HEK293 (cell line): ENCODE results near the gene ATP10D.
"Not testable (repeated sequence)": the region's sequence is repeated elsewhere in the genome, so short reads cannot be mapped to it uniquely, and the experiment has no call there.

Source experiments
- CTCF ChIA-PET: fragments of 350-600 bp; formaldehyde crosslinking; extraction: SDS; loops from one replicate; lab custom pipeline; 2021; ENCODE audit warnings: antibody characterized with exemption; lab: Yijun Ruan, JAX
- POLR2A ChIA-PET: fragments of 300-600 bp; formaldehyde crosslinking; extraction: SDS; loops from one replicate; lab custom pipeline; 2020; ENCODE audit warnings: antibody characterized with exemption, inconsistent platforms; lab: Yijun Ruan, JAX
- H3K27ac ChIP-seq: fragments of 200-500 bp; sonication (Bioruptor generic); 2 replicates; pipeline ENCODE4 v1.5.1; 2014; ENCODE audit warnings: low read depth, low read length, control low read depth, inconsistent platforms; ENCODE audit errors: extremely low read depth
- H3K36me3 ChIP-seq, 2 experiments: fragments of 200-500 bp in 1 of 2; sonication (Bioruptor generic) in 1 of 2; 1 replicate in 1 of 2; 2 replicates in 1 of 2; pipeline ENCODE4 v1.5.1; 2014 to 2017; ENCODE audit warnings: inconsistent platforms in 2 of 2, low read length in 2 of 2; ENCODE audit not compliant: control insufficient read depth in 2 of 2, insufficient read depth in 1 of 2
- H3K4me1 ChIP-seq: fragments of 200-500 bp; sonication (Bioruptor generic); 2 replicates; pipeline ENCODE4 v1.5.1; 2014; ENCODE audit warnings: mild to moderate bottlenecking, low read length, inconsistent platforms; ENCODE audit not compliant: control insufficient read depth, insufficient read depth
- H3K4me3 ChIP-seq: 2 replicates; pipeline ENCODE4 v1.5.1; 2011; ENCODE audit warnings: low read depth, mild to moderate bottlenecking, control low read depth, low read length, moderate library complexity
- H3K9me3 ChIP-seq: fragments of 200-500 bp; sonication (Bioruptor generic); 2 replicates; pipeline ENCODE4 v1.5.1; 2014; ENCODE audit warnings: low read depth, low read length, inconsistent platforms; ENCODE audit not compliant: control insufficient read depth, insufficient read depth
- KLF8 ChIP-seq: fragments of 450-650 bp; formaldehyde crosslinking; IDR thresholded peaks from 2 replicates; pipeline ENCODE4 v1.5.1; 2016; ENCODE audit warnings: missing biosample characterization, missing genetic modification characterization
- WT1 ChIP-seq: fragments of 450-650 bp; formaldehyde crosslinking; IDR thresholded peaks from 2 replicates; pipeline ENCODE4 v1.5.1; 2016; ENCODE audit warnings: missing biosample characterization, missing genetic modification characterization
- ZBTB17 ChIP-seq: fragments of 450-650 bp; formaldehyde crosslinking; IDR thresholded peaks from 2 replicates; pipeline ENCODE4 v1.5.1; 2016; ENCODE audit warnings: missing biosample characterization, missing genetic modification characterization
- ZFP69B ChIP-seq: fragments of 450-650 bp; formaldehyde crosslinking; IDR thresholded peaks from 2 replicates; pipeline ENCODE4 v1.5.1; 2016; ENCODE audit warnings: missing biosample characterization, missing genetic modification characterization
- ZNF112 ChIP-seq: fragments of 450-650 bp; formaldehyde crosslinking; IDR thresholded peaks from 2 replicates; pipeline ENCODE4 v1.5.0; 2017; ENCODE audit warnings: missing biosample characterization, missing genetic modification characterization
- ZNF184 ChIP-seq: fragments of 450-650 bp; IDR thresholded peaks from 2 replicates; pipeline ENCODE4 v1.5.1; 2018; ENCODE audit warnings: missing biosample characterization, mild to moderate bottlenecking, missing genetic modification characterization
- ZNF391 ChIP-seq: fragments of 450-650 bp; formaldehyde crosslinking; IDR thresholded peaks from 2 replicates; pipeline ENCODE4 v1.5.1; 2016; ENCODE audit warnings: low read depth, missing biosample characterization, missing genetic modification characterization, borderline replicate concordance
- ZNF549 ChIP-seq: fragments of 450-650 bp; IDR thresholded peaks from 2 replicates; pipeline ENCODE4 v1.5.1; 2018; ENCODE audit warnings: missing biosample characterization, missing genetic modification characterization, mild to moderate bottlenecking, inconsistent platforms, moderate library complexity
- ZNF670 ChIP-seq: fragments of 450-650 bp; formaldehyde crosslinking; IDR thresholded peaks from 2 replicates; pipeline ENCODE4 v1.5.1; 2016; ENCODE audit warnings: missing biosample characterization, missing genetic modification characterization, low read depth
- ZNF830 ChIP-seq: fragments of 450-650 bp; IDR thresholded peaks from 2 replicates; pipeline ENCODE4 v1.5.0; 2018; ENCODE audit warnings: missing biosample characterization, missing genetic modification characterization, low read depth, mild to moderate bottlenecking, moderate library complexity
- ZXDB ChIP-seq: fragments of 450-650 bp; formaldehyde crosslinking; IDR thresholded peaks from 2 replicates; pipeline ENCODE4 v1.5.1; 2016; ENCODE audit warnings: missing biosample characterization, missing genetic modification characterization
- TF ChIP-seq, protein P1 (sequence below): fragments of 450-650 bp; formaldehyde crosslinking; conservative IDR thresholded peaks from 2 replicates; pipeline ENCODE4 v1.5.1; 2016; ENCODE audit warnings: low read depth, missing biosample characterization, missing genetic modification characterization
- TF ChIP-seq, protein P2 (sequence below): fragments of 450-650 bp; formaldehyde crosslinking; IDR thresholded peaks from 2 replicates; pipeline ENCODE4 v1.5.1; 2016; ENCODE audit warnings: missing biosample characterization, missing genetic modification characterization
- TF ChIP-seq, protein P3 (sequence below): fragments of 450-650 bp; formaldehyde crosslinking; IDR thresholded peaks from 2 replicates; pipeline ENCODE4 v1.5.1; 2016; ENCODE audit warnings: missing biosample characterization, missing genetic modification characterization

ATP10D gene

DNA sequence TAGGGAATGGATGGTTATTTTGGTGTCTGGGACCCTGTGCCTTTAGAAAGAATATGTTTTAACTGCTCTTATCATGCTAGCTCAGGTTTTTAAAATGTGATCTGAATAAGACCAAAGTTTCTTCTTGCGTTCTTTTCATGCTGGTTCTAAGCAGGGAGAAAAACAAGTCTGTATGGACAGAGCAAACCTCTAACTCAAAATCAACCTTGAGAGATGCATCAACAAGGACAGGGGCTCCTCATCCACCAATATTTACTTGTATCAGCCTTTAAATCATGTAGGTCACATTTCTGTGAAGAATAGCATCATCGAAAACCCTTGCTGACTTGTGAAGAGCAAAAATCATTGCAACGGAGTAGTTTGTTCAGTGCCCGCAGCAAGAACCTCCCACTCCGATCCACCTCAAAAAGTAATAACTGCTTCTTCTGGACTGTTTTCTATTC is 1.2 kb downstream of the ATP10D start (continued):
- no peak for TF ChIP-seq ZNF112 (tag by site-specific recombination)
- TF ChIP-seq, protein P1, sequence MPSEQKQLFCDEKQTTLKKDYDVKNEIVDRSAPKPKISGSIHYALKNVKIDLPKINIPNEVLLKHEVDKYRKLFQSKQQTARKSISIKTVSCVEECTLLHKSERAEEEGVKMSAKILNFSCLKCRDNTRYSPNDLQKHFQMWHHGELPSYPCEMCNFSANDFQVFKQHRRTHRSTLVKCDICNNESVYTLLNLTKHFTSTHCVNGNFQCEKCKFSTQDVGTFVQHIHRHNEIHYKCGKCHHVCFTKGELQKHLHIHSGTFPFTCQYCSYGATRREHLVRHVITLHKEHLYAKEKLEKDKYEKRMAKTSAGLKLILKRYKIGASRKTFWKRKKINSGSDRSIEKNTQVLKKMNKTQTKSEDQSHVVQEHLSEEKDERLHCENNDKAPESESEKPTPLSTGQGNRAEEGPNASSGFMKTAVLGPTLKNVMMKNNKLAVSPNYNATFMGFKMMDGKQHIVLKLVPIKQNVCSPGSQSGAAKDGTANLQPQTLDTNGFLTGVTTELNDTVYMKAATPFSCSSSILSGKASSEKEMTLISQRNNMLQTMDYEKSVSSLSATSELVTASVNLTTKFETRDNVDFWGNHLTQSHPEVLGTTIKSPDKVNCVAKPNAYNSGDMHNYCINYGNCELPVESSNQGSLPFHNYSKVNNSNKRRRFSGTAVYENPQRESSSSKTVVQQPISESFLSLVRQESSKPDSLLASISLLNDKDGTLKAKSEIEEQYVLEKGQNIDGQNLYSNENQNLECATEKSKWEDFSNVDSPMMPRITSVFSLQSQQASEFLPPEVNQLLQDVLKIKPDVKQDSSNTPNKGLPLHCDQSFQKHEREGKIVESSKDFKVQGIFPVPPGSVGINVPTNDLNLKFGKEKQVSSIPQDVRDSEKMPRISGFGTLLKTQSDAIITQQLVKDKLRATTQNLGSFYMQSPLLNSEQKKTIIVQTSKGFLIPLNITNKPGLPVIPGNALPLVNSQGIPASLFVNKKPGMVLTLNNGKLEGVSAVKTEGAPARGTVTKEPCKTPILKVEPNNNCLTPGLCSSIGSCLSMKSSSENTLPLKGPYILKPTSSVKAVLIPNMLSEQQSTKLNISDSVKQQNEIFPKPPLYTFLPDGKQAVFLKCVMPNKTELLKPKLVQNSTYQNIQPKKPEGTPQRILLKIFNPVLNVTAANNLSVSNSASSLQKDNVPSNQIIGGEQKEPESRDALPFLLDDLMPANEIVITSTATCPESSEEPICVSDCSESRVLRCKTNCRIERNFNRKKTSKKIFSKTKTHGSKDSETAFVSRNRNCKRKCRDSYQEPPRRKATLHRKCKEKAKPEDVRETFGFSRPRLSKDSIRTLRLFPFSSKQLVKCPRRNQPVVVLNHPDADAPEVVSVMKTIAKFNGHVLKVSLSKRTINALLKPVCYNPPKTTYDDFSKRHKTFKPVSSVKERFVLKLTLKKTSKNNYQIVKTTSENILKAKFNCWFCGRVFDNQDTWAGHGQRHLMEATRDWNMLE, result no peak
- no peak for TF ChIP-seq ZXDB (tag by site-specific recombination)
- TF ChIP-seq KLF8 (tag by site-specific recombination), result no peak
- TF ChIP-seq ZNF830 (tag by site-specific recombination), result no peak
- TF ChIP-seq ZBTB17 (tag by site-specific recombination), result no peak
- TF ChIP-seq WT1 (tag by site-specific recombination), result no peak
- TF ChIP-seq ZNF184 (tag by site-specific recombination), result no peak
- no peak for TF ChIP-seq ZNF549 (tag by site-specific recombination)

DNA sequence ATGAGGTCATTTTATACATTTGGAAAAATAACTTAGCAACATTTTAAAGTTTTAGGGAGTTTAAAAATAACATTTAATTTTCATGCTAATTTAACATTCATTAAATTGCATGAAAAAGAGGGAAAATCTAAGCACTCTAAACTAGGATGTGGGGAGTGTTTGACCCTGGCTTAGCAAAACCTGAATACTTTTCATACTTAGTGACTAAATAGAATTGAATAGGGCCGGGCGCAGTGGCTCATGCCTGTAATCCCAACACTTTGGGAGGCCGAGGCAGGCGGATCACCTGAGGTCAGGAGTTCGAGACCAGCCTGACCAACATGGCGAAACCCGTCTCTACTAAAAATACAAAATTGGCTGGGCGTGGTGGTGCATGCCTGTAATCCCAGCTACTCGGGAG is 1.7 kb downstream of the ATP10D start:
- CTCF ChIA-PET, result not testable (repeated sequence)

DNA sequence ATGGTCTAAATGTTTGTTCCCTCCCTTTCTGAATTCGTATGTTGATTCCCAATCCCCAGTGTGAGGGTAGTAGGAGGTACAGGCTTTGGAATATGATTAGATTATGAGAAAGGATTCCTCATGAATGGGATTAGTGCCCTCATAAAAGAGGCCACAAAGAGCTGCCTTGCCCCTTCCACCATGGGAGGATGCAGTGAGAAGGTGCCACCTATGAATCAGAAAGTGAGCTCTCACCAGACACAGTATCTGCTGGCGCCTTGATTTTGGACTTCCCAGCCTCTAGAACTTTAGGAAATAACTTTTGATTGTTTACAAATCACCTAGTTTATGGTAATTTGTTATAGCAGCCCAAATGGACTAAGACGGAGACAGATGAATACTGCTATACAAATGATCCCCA is 3.6 kb downstream of the ATP10D start:
- H3K9me3 ChIP-seq, result no peaks in the 10 kb centered on the region
- ChIA-PET CTCF (interaction anchor here (0.7 kb wide), 1 partner anchor 693 kb away, joined by 3 read pairs; no protein-coding TSS in a partner anchor), POLR2A (no interaction called here)
- no peak overlapping the region for H3K27ac ChIP-seq
- no peak for TF ChIP-seq ZNF184 (tag by site-specific recombination)
- TF ChIP-seq ZNF670 (tag by site-specific recombination), result no peak
- TF ChIP-seq, protein P2, sequence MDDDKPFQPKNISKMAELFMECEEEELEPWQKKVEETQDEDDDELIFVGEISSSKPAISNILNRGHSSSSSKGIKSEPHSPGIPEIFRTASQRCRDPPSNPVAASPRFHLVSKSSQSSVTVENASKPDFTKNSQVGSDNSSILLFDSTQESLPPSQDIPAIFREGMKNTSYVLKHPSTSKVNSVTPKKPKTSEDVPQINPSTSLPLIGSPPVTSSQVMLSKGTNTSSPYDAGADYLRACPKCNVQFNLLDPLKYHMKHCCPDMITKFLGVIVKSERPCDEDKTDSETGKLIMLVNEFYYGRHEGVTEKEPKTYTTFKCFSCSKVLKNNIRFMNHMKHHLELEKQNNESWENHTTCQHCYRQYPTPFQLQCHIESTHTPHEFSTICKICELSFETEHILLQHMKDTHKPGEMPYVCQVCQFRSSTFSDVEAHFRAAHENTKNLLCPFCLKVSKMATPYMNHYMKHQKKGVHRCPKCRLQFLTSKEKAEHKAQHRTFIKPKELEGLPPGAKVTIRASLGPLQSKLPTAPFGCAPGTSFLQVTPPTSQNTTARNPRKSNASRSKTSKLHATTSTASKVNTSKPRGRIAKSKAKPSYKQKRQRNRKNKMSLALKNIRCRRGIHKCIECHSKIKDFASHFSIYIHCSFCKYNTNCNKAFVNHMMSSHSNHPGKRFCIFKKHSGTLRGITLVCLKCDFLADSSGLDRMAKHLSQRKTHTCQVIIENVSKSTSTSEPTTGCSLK (tag by site-specific recombination), result no peak
- no peak for TF ChIP-seq ZFP69B
- no peak for TF ChIP-seq ZNF391
- TF ChIP-seq, protein P3, sequence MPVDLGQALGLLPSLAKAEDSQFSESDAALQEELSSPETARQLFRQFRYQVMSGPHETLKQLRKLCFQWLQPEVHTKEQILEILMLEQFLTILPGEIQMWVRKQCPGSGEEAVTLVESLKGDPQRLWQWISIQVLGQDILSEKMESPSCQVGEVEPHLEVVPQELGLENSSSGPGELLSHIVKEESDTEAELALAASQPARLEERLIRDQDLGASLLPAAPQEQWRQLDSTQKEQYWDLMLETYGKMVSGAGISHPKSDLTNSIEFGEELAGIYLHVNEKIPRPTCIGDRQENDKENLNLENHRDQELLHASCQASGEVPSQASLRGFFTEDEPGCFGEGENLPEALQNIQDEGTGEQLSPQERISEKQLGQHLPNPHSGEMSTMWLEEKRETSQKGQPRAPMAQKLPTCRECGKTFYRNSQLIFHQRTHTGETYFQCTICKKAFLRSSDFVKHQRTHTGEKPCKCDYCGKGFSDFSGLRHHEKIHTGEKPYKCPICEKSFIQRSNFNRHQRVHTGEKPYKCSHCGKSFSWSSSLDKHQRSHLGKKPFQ (tag by site-specific recombination), result no peak
- H3K36me3 ChIP-seq, result no peaks in the 10 kb centered on the region
- H3K4me3 ChIP-seq, result no peak overlapping the region
- H3K4me1 ChIP-seq, result no peaks in the 10 kb centered on the region

More for the DNA sequence above, 1.7 kb downstream of the ATP10D start:
- POLR2A ChIA-PET, H3K9me3 ChIP-seq, H3K27ac ChIP-seq, H3K4me1 ChIP-seq, H3K36me3 ChIP-seq, H3K4me3 ChIP-seq: not testable (repeated sequence)
